Activated CD8-positive, alpha-beta memory T cell treated with anti-CD3 and anti-CD28 coated beads for 24 hours (primary cell): ENCODE data around the gene PFKP.

ENCODE experiments used
- DNase-seq: peaks from one replicate; pipeline ENCODE4 v3.0.0-alpha.2; 2020

The PFKP gene

GRCh38 chr10:3117486-3117885 lies 50.1 kb downstream of the PFKP start:
- DNase-seq = no peak

- DNase-seq = no peak
These were observed 51.3 kb downstream of the PFKP start for GRCh38 chr10:3118641-3119091.

GRCh38 chr10:3119796-3120459 lies 52.6 kb downstream of the PFKP start:
- DNase-seq = no peak

- DNase-seq = no peak
These were observed 54.7 kb downstream of the PFKP start for GRCh38 chr10:3122034-3122433.

- DNase-seq = no peak
These were observed 55.3 kb downstream of the PFKP start for GRCh38 chr10:3122486-3123205.

GRCh38 chr10:3123571-3124411 lies 56.4 kb downstream of the PFKP start:
- no peak for DNase-seq

- no peak for DNase-seq
These were observed 57.2 kb downstream of the PFKP start for GRCh38 chr10:3124412-3125175.

GRCh38 chr10:3125527-3126170 lies 58.3 kb downstream of the PFKP start:
- no peak for DNase-seq

- no peak for DNase-seq
These were observed 58.9 kb downstream of the PFKP start for GRCh38 chr10:3126249-3126648.

GRCh38 chr10:3126741-3127346 lies 59.5 kb downstream of the PFKP start:
- no peak for DNase-seq

- DNase-seq = no peak
These were observed 60.6 kb downstream of the PFKP start for GRCh38 chr10:3127921-3128320.

GRCh38 chr10:3128379-3129130 lies 61.2 kb downstream of the PFKP start:
- no peak for DNase-seq

- DNase-seq = no peak
These were observed 62.4 kb downstream of the PFKP start for GRCh38 chr10:3129581-3130340.

GRCh38 chr10:3131098-3131497 lies 63.8 kb downstream of the PFKP start:
- no peak for DNase-seq

GRCh38 chr10:3132036-3133025 lies 65.0 kb downstream of the PFKP start:
- DNase-seq = no peak

GRCh38 chr10:3133948-3134347 lies 66.6 kb downstream of the PFKP start:
- no peak for DNase-seq

GRCh38 chr10:3135006-3135405 lies 67.7 kb downstream of the PFKP start:
- DNase-seq = no peak

GRCh38 chr10:3136336-3136735 lies 69.0 kb downstream of the PFKP start:
- DNase-seq = no peak
